Mucosa of stomach (tissue), 1 donor: ENCODE measurements around the gene RGSL1.
"Not testable (repeated sequence)": the region's sequence is repeated elsewhere in the genome, so short reads cannot be mapped to it uniquely, and the experiment has no call there.

Source experiments
- H3K27me3 ChIP-seq: one replicate; pipeline ENCODE4 v1.7.0; 2013; ENCODE audit warnings: mild to moderate bottlenecking, low read length; ENCODE audit not compliant: control insufficient read depth, insufficient read depth
- H3K36me3 ChIP-seq: one replicate; pipeline ENCODE4 v1.7.0; 2013; ENCODE audit warnings: low read length; ENCODE audit not compliant: control insufficient read depth, insufficient read depth
- H3K4me1 ChIP-seq: one replicate; pipeline ENCODE4 v1.7.0; 2013; ENCODE audit warnings: mild to moderate bottlenecking, low read length; ENCODE audit not compliant: control insufficient read depth, insufficient read depth
- H3K4me3 ChIP-seq: one replicate; pipeline ENCODE4 v1.7.0; 2013; ENCODE audit warnings: low read length
- H3K9ac ChIP-seq: one replicate; pipeline ENCODE4 v1.7.0; 2013; ENCODE audit warnings: mild to moderate bottlenecking, low read length, moderate library complexity
- H3K9me3 ChIP-seq: one replicate; pipeline ENCODE4 v1.7.0; 2013; ENCODE audit warnings: mild to moderate bottlenecking, low read length, moderate library complexity; ENCODE audit not compliant: control insufficient read depth
- donor health status: Pancreatic carcinoma.

The RGSL1 gene

GRCh38 chr1:182495693-182496092, 45.7 kb downstream of the RGSL1 start:
- Histone ChIP-seq H3K4me1 (no peaks in the 10 kb centered on the region), H3K27me3 (no peaks in the 10 kb centered on the region), H3K4me3 (no peak overlapping the region), H3K9me3 (no peaks in the 10 kb centered on the region), H3K36me3 (no peaks in the 10 kb centered on the region), H3K9ac (no peak overlapping the region)

GRCh38 chr1:182507685-182508084, 57.7 kb downstream of the RGSL1 start:
- Histone ChIP-seq H3K4me1 (no peaks in the 10 kb centered on the region), H3K9ac (no peak overlapping the region), H3K9me3 (no peaks in the 10 kb centered on the region), H3K27me3 (no peaks in the 10 kb centered on the region), H3K36me3 (no peaks in the 10 kb centered on the region), H3K4me3 (no peak overlapping the region)

- Histone ChIP-seq H3K9me3 (no peaks in the 10 kb centered on the region), H3K4me1 (no peaks in the 10 kb centered on the region)
Measured at GRCh38 chr1:182515556-182515955, 65.6 kb downstream of the RGSL1 start.

GRCh38 chr1:182520736-182521135, 70.8 kb downstream of the RGSL1 start:
- no peak overlapping the region for H3K4me3 ChIP-seq
- no peaks in the 10 kb centered on the region for H3K36me3 ChIP-seq
- no peaks in the 10 kb centered on the region for H3K9me3 ChIP-seq
- no peaks in the 10 kb centered on the region for H3K27me3 ChIP-seq
- no peaks in the 10 kb centered on the region for H3K4me1 ChIP-seq
- H3K9ac ChIP-seq, result no peak overlapping the region

More at GRCh38 chr1:182515556-182515955, 65.6 kb downstream of the RGSL1 start:
- H3K36me3 ChIP-seq, result no peaks in the 10 kb centered on the region
- no peaks in the 10 kb centered on the region for H3K27me3 ChIP-seq
- H3K9ac ChIP-seq, result no peak overlapping the region
- no peak overlapping the region for H3K4me3 ChIP-seq

- Histone ChIP-seq H3K36me3 (no peaks in the 10 kb centered on the region), H3K9ac (no peak overlapping the region), H3K9me3 (peaks cover 3% of the 10 kb centered on the region), H3K4me1 (no peaks in the 10 kb centered on the region), H3K4me3 (no peak overlapping the region), H3K27me3 (no peaks in the 10 kb centered on the region)
Measured at GRCh38 chr1:182525342-182525741, 75.4 kb downstream of the RGSL1 start.

- no peak overlapping the region for H3K9ac ChIP-seq
- H3K4me3 ChIP-seq, result no peak overlapping the region
- H3K27me3 ChIP-seq, result no peaks in the 10 kb centered on the region
- peaks cover 3% of the 10 kb centered on the region for H3K9me3 ChIP-seq
- no peaks in the 10 kb centered on the region for H3K36me3 ChIP-seq
- no peaks in the 10 kb centered on the region for H3K4me1 ChIP-seq
Measured at GRCh38 chr1:182527680-182528079, 77.7 kb downstream of the RGSL1 start.

- not testable (repeated sequence) for H3K4me1 ChIP-seq, H3K36me3 ChIP-seq, H3K4me3 ChIP-seq, H3K9ac ChIP-seq, H3K9me3 ChIP-seq, H3K27me3 ChIP-seq
Measured at GRCh38 chr1:182528206-182528605, 78.3 kb downstream of the RGSL1 start.

GRCh38 chr1:182533896-182534295, 84.0 kb downstream of the RGSL1 start:
- no peaks in the 10 kb centered on the region for H3K9me3 ChIP-seq
- no peak overlapping the region for H3K4me3 ChIP-seq
- H3K36me3 ChIP-seq, result no peaks in the 10 kb centered on the region
- H3K9ac ChIP-seq, result no peak overlapping the region
- no peaks in the 10 kb centered on the region for H3K27me3 ChIP-seq
- no peaks in the 10 kb centered on the region for H3K4me1 ChIP-seq

- Histone ChIP-seq H3K4me3 (no peak overlapping the region), H3K36me3 (no peaks in the 10 kb centered on the region), H3K27me3 (no peaks in the 10 kb centered on the region), H3K4me1 (no peaks in the 10 kb centered on the region), H3K9me3 (no peaks in the 10 kb centered on the region), H3K9ac (no peak overlapping the region)
Measured at GRCh38 chr1:182549346-182549745, 99.4 kb downstream of the RGSL1 start.

GRCh38 chr1:182549811-182550210, 99.9 kb downstream of the RGSL1 start:
- no peaks in the 10 kb centered on the region for H3K4me1 ChIP-seq
- no peak overlapping the region for H3K9ac ChIP-seq
- H3K36me3 ChIP-seq, result no peaks in the 10 kb centered on the region
- H3K4me3 ChIP-seq, result no peak overlapping the region
- no peaks in the 10 kb centered on the region for H3K9me3 ChIP-seq
- no peaks in the 10 kb centered on the region for H3K27me3 ChIP-seq

- H3K9me3 ChIP-seq, result no peaks in the 10 kb centered on the region
- H3K36me3 ChIP-seq, result no peaks in the 10 kb centered on the region
- no peaks in the 10 kb centered on the region for H3K4me1 ChIP-seq
- no peak overlapping the region for H3K9ac ChIP-seq
- H3K4me3 ChIP-seq, result no peak overlapping the region
- H3K27me3 ChIP-seq, result no peaks in the 10 kb centered on the region
Measured at GRCh38 chr1:182552527-182552926, 102.6 kb downstream of the RGSL1 start.

GRCh38 chr1:182555493-182555892, 105.5 kb downstream of the RGSL1 start:
- Histone ChIP-seq H3K36me3 (no peaks in the 10 kb centered on the region), H3K4me3 (no peak overlapping the region), H3K9me3 (no peaks in the 10 kb centered on the region), H3K27me3 (no peaks in the 10 kb centered on the region), H3K4me1 (no peaks in the 10 kb centered on the region), H3K9ac (no peak overlapping the region)

- Histone ChIP-seq H3K9me3 (no peaks in the 10 kb centered on the region), H3K9ac (no peak overlapping the region), H3K4me1 (no peaks in the 10 kb centered on the region), H3K4me3 (no peak overlapping the region), H3K27me3 (no peaks in the 10 kb centered on the region), H3K36me3 (no peaks in the 10 kb centered on the region)
Measured at GRCh38 chr1:182556279-182556678, 106.3 kb downstream of the RGSL1 start.
